Measurements from ENCODE around the gene PPP1R12C.

- TF ChIP-seq ARNTL (CRISPR knock-in tag; IDR thresholded peaks at IDR 0.05; ENCODE audit: borderline replicate concordance, low read depth) (no peak), RARB (CRISPR knock-in tag; IDR thresholded peaks at IDR 0.05) (no peak)
Observed at GRCh38 chr19:55113570-55114039, 3.8 kb downstream of the PPP1R12C start.
